DMS79 (cell line): Measurements from ENCODE around the gene ATP6V1C2.
"Not testable (repeated sequence)": the region's sequence is repeated elsewhere in the genome, so short reads cannot be mapped to it uniquely, and the experiment has no call there.

Source experiments
- DNase-seq: peaks from one replicate; lab custom pipeline; 2025; lab: John Stamatoyannopoulos, UW

ATP6V1C2 gene

DNA sequence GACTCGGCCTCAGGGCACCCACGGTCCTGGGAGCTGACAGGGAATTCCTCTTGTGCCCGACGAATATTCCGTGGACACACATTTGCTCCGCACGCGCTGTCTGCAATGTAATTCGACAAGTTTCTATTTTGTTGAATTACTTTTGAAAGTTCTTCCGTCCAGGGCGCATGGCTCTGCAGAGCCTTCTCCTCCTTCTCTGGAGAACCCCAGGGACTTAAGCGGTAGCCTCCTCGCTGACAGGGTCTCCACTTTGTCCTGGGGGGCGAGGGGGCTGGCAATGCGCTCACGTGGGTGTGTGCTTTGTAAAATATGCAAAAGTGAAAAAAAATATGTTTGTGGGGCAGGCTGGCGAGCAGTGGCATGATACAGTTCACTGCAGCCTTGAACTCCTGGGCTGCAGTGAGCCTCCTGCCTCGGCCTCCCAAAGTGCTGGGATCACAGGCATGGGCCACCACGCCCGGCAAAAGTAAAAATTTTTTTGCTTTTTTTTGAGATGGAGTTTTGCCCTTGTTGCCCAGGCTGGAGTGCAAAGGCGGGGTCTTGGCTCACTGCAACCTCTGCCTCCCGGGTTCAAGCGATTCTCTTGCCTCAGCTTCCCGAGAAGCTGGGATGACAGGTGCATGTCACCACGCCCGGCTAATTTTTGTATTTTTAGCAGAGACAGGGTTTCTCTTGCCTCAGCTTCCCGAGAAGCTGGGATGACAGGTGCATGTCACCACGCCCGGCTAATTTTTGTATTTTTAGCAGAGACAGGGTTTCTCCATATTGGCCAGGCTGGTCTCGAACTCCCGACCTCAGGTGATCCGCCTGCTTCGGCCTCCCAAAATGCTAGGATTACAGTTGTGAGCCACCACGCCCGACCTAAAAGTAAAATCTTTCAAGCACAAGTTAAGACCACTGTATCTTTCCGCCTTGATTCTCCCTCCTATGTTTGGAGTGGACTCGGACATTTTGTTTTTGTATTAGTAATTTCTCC lies 92.0 kb downstream of the ATP6V1C2 start:
- DNase-seq, result not testable (repeated sequence)

DNA sequence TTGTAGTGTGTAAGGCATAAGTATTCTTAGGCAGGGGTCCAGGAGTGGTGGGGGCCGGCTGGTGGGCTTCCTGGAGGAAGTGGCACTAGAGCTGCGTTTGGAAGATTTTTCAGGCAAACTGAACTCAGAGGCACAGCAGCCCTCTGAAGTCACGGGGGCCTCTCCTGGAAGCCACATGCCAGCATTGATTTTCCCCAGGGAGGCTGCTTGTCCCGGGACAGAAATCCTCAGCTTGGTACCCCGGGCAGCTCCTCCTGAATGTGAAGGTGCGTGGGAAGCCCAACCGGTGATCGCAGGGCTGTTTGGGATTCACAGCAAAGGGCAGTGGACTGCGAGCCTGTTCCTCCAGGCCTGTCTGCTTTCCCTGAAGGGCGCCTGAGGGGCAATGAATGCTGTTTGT lies 92.7 kb downstream of the ATP6V1C2 start:
- DNase-seq, result no peak

DNA sequence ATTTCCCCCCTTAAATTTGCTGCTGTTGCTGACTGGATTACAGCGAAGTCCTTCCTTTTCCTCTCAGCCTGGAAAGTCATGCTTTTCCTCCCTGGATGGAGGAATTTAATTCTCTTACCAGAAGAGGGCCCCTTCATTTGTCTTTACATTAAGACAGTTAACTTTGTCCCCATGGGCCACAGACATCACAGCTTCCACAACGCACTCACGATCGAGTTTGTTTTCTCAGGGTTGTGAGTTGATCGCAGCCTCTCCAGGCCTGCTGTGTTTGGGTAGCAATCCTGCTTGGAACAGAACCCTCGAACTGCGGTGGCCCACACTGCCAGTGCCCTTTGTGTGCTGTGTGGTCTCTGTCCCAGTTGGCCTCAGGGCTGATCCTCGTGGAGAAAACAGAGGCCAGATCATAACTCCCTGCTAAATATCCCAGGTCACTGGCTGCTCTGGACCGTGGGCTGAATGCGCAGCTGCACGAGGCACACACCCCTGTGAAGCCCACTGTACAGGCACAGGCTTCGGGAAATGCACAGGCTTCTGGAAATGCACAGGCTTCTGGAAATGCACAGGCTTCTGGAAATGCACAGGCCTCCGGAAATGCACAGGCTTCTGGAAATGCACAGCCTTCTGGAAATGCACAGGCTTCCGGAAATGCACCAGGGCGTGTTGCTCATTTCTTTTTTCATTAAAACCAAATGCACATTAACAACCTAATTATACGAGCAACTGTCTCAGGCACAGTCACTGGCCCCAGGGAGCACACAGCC lies 93.3 kb downstream of the ATP6V1C2 start:
- DNase-seq, result no peak

DNA sequence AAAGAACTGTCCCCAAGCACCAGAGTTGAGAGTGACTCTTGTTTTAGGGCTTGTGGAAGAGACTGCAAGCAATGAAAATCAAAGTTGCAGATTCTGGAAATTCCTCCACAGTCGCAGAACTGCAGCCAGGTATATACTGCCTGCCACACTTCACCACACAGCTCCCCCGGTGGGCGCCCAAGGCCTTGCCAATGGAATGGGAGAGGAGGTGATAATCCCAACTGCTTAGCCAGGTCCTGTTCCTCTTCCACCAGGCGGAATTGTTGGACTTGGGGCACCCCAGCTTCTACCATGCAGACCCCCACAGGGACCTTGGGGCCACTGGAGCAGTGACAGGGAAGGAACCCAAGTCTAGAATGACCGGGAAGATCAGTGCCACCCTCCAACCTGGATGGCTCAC lies 96.0 kb downstream of the ATP6V1C2 start:
- no peak for DNase-seq

DNA sequence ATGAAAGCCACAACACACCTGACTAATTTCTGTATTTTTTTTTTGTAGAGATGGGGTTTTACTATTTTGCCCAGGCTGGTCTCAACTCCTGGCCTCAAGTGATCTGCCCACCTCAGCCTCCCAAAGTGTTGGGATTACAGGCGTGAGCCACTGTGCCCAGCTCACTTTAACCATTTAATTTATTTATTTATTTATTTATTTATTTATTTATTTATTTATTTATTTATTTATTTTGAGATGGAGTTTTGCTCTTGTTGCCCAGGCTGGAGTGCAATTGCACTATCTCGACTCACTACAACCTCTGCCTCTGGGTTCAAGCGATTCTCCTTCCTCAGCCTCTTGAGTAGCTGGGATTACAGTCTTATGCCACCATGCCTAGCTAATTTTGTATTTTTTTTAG lies 96.9 kb downstream of the ATP6V1C2 start:
- DNase-seq, result not testable (repeated sequence)

DNA sequence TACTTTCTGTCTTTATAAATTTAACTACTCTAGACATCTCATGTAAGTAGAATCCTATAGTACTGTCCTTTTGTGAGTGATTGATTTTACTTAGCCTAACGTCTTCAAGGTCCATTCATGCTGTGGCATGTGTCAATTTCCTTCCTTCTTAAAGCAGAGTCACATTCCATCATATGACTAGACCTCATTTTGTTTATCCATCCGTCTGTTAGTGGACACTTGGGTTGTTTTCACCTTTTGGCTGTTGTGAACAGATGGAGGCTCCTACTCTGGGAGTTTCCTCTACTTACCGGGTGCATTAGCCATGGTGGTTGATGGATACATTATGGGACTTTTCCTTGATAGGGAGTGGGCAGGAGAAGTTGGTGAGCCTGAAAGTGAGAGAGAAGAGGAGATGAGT lies 97.6 kb downstream of the ATP6V1C2 start:
- DNase-seq, result no peak

DNA sequence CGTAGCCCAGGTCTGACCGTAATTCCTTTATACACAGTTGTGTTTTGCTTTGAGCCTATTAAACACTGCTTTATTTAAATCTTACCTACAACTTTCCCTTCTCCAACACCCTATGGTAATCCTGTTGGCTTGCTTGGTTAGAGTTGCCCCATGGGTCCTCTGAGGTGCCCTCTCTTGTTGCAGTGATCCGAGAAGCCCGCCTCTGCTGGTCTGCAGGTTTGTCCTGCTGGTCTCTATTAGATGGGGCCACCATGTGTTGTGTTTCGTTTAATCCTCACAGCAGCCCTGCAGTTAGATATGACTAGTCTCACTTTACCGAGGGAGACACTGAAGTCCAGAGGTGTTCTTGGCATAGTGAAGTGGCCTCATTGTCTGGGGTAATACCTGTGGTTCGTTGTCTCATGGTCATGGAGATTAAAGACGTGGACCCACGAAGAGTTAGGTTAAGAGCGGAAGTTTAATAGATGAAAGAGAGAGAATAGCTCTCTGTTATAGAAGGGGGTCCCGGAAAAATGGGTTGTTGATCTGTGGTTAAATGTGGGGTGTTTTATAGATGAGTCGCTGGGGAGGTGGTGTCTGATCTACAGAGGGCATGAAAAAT lies 98.4 kb downstream of the ATP6V1C2 start:
- no peak for DNase-seq

DNA sequence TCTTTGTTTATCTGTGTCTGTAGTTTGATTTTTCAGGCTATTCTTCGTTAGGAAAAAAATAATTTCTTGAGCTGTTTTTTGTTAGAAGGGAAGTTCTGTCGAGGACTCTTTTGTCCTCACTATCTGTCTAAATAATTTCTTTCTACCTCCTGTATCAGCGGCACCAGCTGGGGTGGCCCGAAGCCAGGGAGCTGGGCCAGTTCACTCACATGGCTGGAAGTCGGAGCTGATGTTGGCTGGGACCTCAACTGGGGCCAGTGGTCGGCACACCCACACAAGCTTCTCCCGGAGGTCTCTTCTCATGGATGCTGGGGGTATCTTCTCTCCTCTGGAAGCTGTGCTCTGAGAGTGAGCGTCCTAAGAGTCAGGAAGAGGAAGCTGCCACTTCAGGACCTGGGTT lies 99.1 kb downstream of the ATP6V1C2 start:
- DNase-seq, result no peak

DNA sequence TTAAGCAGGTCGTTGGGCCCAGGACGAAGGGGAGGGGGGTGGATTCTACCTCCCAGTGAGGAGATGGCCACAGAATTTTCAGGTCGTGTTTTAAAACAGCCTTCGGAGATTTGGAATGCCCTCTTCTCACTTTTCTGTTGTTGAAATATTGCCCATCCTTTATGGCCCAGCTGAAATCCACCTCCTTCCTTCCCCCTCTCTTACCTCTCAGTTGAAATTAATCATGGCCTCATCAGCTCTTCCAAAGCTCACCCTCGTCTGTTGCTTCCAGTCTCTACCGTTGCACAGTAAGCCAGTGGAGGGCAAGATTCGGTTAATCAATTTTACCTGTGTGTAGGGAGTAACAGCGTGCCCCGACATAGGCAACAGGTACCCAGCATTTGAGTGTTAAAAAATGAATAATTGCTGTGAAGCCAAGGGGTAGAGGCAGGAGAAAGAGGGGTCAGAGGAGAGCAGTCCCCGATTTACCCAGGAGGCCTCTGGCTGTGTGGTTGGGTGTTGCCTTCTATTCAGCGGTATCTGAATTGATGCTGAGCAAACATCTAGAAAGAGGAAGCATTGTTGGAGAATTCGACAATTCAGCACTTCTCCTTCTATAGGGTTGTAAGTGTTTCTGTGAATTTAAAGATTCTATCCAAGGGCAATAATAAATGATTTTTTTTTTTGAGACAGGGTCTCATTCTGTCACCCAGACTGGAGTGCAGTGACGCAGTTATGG lies 99.7 kb downstream of the ATP6V1C2 start:
- DNase-seq, result no peak

DNA sequence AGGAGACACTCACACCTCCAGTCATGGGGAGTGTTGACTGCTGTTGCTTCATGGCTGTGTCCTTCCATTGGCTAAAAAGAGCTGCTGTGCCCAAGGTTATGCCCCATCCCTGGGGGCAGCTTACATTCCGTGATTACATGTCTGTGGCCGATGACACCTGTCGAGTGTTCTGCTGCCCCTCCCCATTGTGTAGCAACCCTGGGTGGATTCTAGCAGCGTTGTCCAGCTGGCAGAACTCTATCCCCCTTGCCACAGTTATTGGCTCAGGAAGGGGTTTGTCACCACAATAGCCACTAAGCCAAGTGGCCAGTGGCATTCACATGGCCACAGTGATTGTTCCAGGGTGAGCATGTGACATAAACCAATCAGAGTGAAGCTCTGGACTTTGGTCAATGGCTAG lies 102.8 kb downstream of the ATP6V1C2 start:
- no peak for DNase-seq

DNA sequence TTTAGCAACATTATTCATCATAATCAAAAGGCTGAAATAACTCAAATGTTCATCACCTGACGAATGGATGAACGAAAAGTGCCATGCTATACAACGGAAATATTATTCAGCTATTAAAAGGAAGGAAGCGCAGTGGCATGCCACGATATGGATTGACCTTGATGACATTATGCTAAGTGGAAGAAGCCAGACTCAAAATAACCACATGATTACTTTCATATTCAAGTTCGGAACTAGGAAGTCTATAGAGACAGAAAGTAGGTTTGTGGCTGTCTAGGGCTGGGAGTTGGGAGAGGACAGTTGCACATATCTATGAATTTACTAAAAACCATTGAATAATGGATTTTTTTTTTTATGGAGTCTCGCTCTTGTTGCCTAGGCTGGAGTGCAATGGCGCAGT lies 104.6 kb downstream of the ATP6V1C2 start:
- DNase-seq, result no peak

DNA sequence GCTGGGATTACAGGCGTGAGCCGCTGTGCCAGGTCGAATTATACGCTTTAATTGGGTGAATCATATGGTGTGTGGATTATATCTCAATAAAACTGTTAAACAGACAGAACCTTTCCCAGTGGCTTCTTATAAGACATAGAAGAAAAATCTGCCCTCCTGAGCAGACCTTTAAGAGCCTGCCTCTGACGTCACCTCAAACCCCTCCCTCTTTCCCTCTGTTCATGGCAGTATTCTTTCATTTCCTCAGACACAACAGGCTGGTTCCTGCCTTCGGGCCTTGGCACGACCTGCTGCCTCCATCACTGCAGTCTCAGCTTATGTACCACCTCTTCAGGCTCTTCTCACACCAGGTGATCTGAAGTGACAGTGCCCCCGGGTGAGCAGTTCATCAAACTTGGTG lies 105.2 kb downstream of the ATP6V1C2 start:
- no peak for DNase-seq

DNA sequence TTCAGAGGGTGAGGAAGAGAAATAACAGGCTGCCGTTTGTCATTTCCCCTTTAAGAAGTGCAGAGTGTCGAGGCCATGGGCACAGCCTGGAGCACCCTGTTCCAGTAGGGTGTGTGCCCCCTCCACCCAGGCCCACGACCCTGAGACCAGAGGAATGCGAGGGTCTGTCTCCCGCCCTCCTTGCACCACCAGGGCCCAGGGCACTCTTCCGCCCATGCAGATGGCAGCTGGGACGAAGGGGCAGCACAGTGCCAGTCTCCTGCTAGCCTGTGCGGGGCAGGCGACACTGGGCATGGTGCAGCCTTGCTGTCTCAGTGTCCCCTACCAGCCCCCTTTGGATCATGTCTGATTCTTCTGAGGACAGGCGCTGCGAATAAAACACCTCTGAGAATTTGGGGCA lies 106.9 kb downstream of the ATP6V1C2 start:
- DNase-seq, result no peak

DNA sequence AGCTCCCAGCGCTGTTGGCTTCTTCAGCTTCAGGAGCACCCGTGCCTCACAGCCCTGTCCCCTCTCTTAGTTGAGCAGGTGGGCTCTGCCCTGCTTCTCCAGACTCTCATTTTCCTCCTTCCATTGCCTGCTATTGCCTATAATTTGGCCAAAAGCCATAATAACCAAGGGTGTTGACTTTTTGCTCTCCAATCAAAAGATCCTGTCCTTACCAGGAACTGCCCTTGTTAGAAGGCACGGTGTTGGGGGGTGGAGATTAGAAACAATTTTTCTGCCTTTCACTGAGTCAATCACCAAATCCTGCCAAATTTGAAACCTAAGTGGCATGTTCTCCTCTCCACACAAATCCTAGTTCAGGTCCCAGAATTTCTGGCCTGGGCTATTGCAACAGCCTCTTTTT lies 107.9 kb downstream of the ATP6V1C2 start:
- no peak for DNase-seq

DNA sequence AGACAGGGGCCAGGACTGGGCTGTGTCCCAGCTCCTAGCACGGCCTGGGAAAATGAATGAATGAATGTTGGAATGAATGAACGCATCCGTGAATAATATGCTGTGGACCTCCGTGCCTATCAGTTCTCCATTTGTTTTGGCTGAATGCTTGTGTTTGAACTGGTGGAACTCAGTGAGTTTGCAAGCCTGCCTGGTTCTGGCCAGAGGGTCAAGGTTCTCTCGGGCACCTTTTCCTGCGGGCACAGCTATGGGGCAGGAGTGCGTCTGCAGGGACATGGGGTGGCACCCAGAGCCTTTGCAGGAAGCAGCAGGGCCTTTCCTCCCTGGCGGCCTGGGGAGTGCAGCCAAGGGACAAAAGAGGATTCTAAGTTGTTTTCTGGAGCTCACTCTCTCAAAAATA lies 108.8 kb downstream of the ATP6V1C2 start:
- DNase-seq, result no peak

DNA sequence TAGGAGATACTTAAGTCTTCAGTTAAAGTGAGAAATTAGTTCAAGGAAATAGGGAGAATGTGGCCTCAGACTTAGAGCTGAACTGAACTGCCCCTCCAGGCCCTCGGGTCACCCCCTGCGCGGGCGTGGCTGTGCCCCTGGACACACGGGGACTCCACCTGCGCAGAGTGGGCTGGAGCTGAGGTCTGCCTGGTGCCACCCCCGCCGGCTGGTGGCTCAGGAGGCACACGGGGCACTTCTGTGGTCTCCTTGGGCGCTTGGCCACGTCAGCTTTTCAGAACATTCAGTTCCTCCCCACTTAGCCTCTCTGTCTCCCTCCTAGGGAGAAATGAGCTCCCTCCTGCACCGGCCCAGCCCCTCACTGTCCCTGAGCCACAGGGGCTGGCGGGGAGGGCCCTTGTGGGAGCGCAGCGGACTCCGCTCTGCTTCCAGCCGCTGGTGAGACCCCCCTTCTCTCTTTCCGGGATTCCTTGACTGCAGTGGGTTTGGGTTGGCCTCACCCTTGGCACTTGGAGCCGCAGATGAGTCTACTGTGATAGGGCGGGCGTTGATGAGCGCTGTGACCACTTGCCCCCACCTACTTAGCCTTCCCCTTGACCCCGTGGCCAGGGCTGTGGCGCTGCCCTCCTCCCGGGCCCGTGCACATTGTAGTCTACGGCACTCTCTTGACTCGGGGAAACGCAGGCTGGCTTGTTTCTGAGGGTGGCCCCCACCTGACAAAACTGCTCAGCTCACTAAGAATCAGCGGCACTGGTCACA lies 109.4 kb downstream of the ATP6V1C2 start:
- no peak for DNase-seq

DNA sequence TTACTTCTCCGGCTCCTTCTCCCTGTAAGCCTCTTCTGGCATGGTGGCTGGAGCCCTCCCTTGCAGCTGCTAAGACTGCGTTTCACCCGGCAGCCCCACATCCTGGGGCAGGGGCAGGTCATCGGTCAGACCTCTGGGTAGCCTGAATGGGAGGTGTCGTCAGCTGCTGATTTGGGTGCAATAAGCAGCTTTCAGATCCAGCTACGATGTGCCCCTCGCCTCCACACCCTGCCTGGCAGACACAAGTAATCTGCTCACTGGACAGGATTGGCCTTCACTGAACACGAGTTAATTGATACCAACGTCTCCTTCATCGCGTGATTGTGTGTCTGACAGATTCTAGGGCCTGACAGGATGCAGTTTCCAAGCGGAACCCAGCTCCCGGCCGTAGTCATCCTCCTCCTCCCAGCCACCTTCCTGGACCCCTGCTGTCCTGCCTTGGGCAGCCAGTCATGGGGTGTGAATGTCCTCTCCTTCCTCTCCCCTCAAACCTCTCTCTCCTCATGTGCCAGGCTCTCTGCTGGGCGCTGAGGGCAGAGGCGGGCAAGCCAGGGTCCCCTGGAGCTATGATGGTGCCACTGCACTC lies 110.1 kb downstream of the ATP6V1C2 start:
- no peak for DNase-seq

DNA sequence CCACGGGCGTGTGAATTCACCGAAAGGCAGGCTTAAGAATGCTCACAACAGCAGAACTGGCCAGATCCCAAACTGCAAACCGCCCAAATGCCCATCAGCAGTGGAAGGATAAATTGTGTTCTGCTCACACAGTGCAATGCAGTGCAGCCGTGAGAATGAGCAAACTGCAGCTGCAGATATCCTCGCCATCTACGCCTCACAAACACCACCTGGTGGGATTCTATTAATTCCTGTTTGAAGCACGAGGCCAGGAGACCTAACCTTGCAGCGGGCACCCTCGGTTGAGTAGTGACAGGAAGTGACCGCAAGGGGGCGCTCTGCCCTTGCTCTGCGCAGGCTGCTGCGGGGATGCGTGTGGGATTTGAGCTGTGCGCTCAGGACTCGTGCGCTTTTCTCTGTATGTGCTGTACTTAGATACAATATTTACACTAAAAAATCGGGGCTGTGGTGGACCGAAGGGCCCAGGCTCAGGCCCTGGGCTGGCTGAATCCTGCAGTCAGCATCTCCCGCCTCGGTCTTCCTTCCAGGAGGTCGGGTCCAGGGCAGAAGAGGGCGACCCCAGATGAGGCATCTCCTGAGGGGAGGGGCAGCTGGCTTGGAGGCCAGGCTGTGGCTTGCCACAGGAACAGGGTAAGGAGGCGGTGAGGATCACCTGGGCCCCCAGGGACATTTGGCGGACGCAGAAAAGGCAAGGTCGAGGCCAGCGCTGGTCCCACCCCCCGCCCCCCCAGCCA lies 110.9 kb downstream of the ATP6V1C2 start:
- DNase-seq, result peak; percentile 75

DNA sequence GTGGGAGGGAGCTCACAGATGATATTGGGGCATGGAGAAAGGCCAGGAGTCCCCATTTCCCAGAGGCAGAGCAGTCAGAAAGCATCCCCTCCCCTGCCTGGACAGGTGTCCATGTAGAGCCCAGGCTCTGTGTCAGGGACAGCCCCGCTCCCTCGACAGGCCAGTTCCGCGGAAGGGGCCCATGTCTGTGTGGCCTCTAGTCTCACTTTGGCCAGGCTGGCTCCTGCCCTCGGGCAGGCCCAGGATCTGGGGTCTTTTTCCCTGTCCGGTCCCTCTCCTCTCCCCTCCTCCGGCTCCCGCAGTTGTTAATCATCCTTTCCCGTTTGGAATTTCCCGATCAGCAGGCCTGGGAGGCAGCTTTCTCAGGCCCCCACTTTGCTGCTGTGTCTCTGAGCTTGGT lies 111.6 kb downstream of the ATP6V1C2 start:
- no peak for DNase-seq

DNA sequence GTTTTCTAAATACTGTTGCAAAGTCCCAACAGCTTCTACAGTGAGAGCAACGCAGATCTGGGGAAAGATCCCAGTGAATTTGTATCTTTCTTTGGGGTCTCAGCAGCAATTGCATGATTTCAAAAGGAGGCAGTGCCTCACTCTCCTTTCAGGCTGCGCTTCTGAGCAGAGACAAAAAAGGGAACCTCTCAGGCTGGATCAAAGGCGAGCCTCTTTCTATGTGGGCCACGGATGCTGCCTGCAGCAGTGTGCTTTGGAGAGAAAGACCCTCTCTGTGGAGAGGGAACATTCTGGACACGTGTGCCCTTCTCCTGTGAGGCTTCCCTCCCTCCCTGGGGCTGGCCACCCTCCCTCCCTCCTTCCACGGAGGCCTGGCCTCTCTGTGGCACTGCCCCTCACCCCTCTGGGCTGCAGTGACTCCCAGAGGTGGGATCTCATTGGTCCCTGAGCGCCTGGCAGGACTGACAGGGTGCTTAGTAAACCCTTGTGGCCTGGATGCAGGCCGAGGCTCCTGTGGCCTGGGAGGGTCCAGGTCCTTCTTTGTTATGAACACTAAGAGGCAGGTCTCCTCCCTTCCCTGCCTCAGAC lies 112.7 kb downstream of the ATP6V1C2 start:
- DNase-seq, result no peak
